CMK (cell line): ENCODE measurements around the gene RHOXF2.

Experiments used
- DNase-seq: peaks from one replicate; pipeline ENCODE4 v3.0.0-alpha.2; 2010; ENCODE audit warnings: low read depth

RHOXF2 gene

GRCh38 chrX:120200851-120201250 lies 42.4 kb downstream of the RHOXF2 start:
- no peak for DNase-seq

GRCh38 chrX:120205816-120206753 lies 47.7 kb downstream of the RHOXF2 start:
- DNase-seq, result no peak

GRCh38 chrX:120207009-120207605 lies 48.7 kb downstream of the RHOXF2 start:
- no peak for DNase-seq

DNA sequence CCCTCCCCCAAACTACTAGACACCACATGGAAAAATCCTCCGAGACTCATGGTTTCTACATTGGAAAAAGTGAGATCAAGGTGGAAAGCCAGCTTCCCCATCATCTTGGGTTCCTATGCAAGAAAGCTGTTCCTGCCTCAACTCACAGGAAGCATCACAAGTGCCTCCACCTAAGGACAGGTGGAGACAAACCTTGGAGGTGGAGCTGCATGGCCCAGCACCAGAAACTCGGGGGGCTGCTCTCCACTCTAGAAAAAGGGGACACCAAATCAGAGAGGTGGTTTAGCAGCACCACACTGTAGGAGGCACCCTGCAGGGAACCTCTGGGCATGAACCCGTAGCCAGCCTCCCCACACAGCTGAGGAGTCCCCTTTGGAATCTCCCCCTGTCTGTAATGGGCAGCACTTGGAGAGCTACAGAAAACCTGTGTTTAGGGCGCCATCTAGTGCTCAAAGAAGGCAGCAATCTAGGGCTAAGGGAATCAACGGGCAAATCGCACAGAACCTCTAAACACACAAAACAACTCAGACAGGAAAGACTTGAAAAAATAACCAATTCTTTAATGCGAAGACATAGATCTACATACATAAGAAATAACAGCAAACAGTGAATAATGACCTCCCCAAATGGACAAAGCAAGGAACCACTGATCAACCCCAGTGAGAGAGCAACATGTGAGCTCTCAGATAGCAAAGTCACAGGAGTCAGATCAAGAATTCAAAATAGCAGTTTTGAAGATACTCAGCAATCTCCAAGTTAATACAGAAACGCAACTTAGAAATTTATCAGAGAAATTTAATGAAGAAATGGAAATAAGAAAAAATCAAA lies 55.2 kb downstream of the RHOXF2 start:
- DNase-seq, result peak; percentile 17
